GM13977 (cell line): Measurements from ENCODE around the gene TOR4A.

Experiments
- DNase-seq: peaks from one replicate; pipeline ENCODE4 v3.0.0; 2012; ENCODE audit warnings: low spot score
- in situ Hi-C: fragments of 300-500 bp; cut with MboI; formaldehyde crosslinking; loops from one replicate; pipeline ENCODE4 v1.12.0; 2022; ENCODE audit warnings: low sequenced_read_pairs, low pct_unique_long_range_greater_than_20kb, mixed read lengths, inconsistent platforms; ENCODE audit not compliant: unreplicated experiment
- TF ChIP-seq, protein P1 (sequence below): IDR thresholded peaks from 2 replicates; pipeline ENCODE4 v1.5.1; 2012; ENCODE audit warnings: mild to moderate bottlenecking, control low read depth; ENCODE audit not compliant: insufficient read depth; ENCODE audit errors: extremely low read depth, missing control alignments

Gene TOR4A

GRCh38 chr9:137244486-137245449 is 32.8 kb upstream of the TOR4A start:
- in situ Hi-C loops, result no loop called here
- TF ChIP-seq, protein P1, sequence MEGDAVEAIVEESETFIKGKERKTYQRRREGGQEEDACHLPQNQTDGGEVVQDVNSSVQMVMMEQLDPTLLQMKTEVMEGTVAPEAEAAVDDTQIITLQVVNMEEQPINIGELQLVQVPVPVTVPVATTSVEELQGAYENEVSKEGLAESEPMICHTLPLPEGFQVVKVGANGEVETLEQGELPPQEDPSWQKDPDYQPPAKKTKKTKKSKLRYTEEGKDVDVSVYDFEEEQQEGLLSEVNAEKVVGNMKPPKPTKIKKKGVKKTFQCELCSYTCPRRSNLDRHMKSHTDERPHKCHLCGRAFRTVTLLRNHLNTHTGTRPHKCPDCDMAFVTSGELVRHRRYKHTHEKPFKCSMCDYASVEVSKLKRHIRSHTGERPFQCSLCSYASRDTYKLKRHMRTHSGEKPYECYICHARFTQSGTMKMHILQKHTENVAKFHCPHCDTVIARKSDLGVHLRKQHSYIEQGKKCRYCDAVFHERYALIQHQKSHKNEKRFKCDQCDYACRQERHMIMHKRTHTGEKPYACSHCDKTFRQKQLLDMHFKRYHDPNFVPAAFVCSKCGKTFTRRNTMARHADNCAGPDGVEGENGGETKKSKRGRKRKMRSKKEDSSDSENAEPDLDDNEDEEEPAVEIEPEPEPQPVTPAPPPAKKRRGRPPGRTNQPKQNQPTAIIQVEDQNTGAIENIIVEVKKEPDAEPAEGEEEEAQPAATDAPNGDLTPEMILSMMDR, result no peak
- DNase-seq, result no peak

DNA sequence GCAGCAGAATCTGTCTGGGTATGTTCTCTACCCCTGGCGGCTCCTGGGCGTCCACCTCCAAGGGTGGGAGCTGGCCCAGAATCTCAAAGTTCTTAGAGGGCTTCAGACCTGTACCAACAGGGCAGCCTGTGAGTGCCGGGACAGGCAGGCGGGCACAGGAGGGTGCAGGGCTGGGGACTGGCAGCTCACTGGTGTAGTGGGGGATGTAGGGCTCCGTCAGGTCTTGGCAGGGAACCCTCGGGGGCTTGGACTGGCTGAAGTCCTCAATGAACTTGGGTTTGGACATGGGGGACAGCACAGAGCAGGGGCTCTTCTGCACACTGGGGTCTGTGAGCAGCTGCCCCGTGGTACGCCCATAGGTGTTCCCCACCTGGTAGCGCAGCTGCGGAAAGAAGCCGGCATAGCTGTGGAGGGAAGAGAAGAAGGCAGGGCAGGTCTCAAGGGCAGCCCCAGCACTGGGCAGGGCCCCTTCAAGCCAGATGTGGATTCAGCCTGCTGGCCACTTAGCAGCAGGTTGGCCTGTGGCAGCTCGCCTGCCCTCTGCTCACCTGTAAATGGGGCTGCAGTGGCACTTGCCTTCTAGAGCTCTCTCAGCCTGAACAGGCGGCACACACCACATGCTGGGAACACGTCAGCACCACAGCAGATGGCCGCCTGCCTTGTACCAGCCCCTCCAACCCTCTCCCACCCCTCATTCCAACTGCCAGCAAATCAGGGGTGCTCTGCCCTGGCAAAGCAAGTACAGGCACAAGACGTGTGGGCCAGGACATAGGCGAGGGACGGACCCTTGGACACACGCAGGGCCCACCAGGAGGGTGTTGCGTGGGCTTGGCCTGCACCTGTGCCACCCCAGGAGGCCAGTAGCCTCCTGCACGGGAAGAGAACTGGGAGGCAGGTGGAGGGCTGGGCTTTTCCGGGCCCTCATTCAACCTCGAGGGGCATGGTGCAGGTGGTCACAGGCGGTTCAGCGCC is 31.8 kb upstream of the TOR4A start:
- TF ChIP-seq, protein P1, result no peak
- DNase-seq, result no peak
- in situ Hi-C loops, result no loop called here

DNA sequence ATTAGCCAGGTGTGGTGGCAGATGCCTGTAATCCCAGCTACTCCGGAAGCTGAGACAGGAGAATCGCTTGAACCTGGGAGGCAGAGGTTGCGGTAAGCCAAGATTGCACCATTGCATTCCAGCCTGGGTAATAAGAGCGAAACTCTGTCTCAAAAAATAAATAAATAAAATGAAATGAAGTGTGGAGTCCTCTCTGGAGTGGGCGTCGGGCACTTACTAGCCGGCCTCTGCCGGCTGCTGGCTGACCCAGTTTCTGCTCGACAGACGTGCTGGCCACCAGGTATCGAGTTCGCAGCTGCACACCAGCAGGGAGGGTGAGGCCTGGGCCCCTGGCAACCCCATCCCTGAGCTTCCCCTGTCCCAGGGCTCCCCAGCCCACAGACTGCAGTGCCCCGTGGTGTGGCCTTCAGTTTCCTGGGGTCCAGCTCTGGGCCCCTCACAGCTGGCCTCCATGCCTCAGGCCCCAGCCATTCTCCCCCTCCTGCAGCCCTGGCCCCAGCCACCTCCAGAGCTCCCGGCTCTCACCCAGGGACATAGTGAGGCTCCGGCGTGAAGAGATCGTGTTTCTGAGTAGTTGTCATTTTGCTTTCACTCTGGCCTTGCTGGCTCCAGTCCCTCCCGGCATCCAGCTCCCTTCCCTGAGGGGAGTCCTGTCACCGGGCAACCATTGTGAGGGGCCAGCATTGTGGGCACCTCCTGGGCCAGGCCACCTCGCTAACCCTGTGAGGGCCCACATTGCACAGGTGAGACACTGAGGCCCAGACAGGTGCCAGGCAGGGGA is 30.2 kb upstream of the TOR4A start:
- no peak for DNase-seq
- in situ Hi-C loops, result no loop called here
- TF ChIP-seq, protein P1, result no peak

DNA sequence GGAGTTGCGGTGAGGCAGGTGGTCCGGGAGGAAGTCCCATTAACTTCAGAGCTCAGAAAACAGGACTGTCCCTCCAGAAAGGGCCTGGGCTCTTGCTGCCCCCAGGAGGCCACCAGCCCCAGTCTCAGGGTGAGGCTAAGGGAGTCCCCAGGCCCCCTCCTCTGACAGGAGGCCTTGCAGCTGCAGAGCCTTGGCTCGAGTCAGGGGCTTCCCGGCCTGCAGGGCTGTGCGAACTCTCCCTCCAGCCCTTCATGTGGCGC is 29.7 kb upstream of the TOR4A start:
- no peak for DNase-seq
- TF ChIP-seq, protein P1, result no peak
- in situ Hi-C loops, result no loop called here

DNA sequence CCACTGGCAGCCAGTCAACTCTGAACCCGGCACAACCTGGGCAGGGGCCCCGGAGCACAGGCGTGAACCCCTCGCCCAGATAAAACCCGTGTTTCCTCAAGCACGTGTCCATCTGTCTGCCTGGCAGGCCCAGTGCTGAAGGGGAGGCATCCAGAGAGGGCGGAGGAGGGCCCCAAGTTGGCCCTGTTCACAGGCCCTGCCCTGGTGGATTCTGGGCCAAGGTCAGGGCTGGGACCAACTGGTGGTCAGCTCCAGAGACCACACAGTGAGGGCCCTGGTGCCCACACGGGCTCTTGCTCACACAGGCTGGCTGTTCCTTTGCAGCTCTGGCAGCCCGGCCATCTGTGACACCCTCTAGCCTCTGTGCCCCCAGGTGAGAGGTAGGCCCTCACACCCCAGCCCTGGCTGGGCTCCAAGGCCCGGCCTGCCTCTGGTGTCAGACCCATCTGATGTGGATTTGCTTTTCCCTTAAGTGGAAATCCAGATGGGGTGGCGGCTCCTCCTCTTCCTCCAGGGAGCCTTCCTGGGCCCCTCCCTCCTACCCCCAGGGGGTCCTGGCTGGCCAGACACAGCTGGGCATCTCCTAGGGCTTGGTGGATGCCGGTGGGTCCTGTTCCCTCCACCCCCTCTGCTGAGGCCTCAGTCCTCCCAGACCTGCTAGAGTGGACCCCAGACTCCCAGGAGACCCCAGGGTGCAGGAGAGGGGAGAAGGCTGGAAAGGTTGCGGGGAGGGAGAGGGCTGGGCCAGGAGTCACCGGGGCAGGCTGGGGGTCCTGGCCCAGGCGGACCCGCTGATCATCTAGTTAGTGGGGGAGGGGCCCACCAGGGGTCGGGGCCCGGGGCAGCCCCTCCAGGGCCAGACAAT is 27.0 kb upstream of the TOR4A start:
- no peak for DNase-seq
- TF ChIP-seq, protein P1, result no peak
- in situ Hi-C loops, result no loop called here
